Measurements from ENCODE around the gene ADAM22.
"Not testable (repeated sequence)": the region's sequence is repeated elsewhere in the genome, so short reads cannot be mapped to it uniquely, and the experiment has no call there.

Gene ADAM22

GRCh38 chr7:88153378-88153777, 219.3 kb downstream of the ADAM22 start:
- no peak for DNase-seq (ENCODE audit: low read depth, low spot score)
- Histone ChIP-seq H3K36me3 (ENCODE audit: control insufficient read depth, insufficient read depth, low read length) (no peaks in the 10 kb centered on the region), H3K4me1 (ENCODE audit: control insufficient read depth, insufficient read depth, low read length) (no peaks in the 10 kb centered on the region; the same call in 1 of the 2 replicates), H3K9me3 (ENCODE audit: control insufficient read depth, insufficient read depth, low read length) (no peaks in the 10 kb centered on the region), H3K4me3 (ENCODE audit: low read length) (no peak overlapping the region), H3K27me3 (ENCODE audit: control insufficient read depth, insufficient read depth, low read length) (no peaks in the 10 kb centered on the region), H3K27ac (ENCODE audit: low read length) (no peak overlapping the region)

- no peak overlapping the region for H3K4me3 ChIP-seq (ENCODE audit: low read length)
- DNase-seq (ENCODE audit: low read depth, low spot score) = no peak
- no peak overlapping the region for H3K27ac ChIP-seq (ENCODE audit: low read length)
- no peaks in the 10 kb centered on the region; the same call in 1 of the 2 replicates for H3K4me1 ChIP-seq (ENCODE audit: control insufficient read depth, insufficient read depth, low read length)
- H3K36me3 ChIP-seq (ENCODE audit: control insufficient read depth, insufficient read depth, low read length) = no peaks in the 10 kb centered on the region
- WGBS (ENCODE audit: insufficient coverage, insufficient read length) = 100% methylated on average over 2 of the region's 4 CpGs
- no peaks in the 10 kb centered on the region for H3K27me3 ChIP-seq (ENCODE audit: control insufficient read depth, insufficient read depth, low read length)
- no peaks in the 10 kb centered on the region for H3K9me3 ChIP-seq (ENCODE audit: control insufficient read depth, insufficient read depth, low read length)
Observed at GRCh38 chr7:88155756-88156155, 221.7 kb downstream of the ADAM22 start.

GRCh38 chr7:88156356-88156755, 222.3 kb downstream of the ADAM22 start:
- DNase-seq (ENCODE audit: low read depth, low spot score) = no peak
- Histone ChIP-seq H3K9me3 (ENCODE audit: control insufficient read depth, insufficient read depth, low read length) (no peaks in the 10 kb centered on the region), H3K4me1 (ENCODE audit: control insufficient read depth, insufficient read depth, low read length) (no peaks in the 10 kb centered on the region; the same call in 1 of the 2 replicates), H3K36me3 (ENCODE audit: control insufficient read depth, insufficient read depth, low read length) (no peaks in the 10 kb centered on the region), H3K27me3 (ENCODE audit: control insufficient read depth, insufficient read depth, low read length) (no peaks in the 10 kb centered on the region), H3K4me3 (ENCODE audit: low read length) (no peak overlapping the region), H3K27ac (ENCODE audit: low read length) (no peak overlapping the region)
- WGBS (ENCODE audit: insufficient coverage, insufficient read length) = no CpG with 5 or more reads among the region's 1 CpG

GRCh38 chr7:88159741-88160140, 225.7 kb downstream of the ADAM22 start:
- not testable (repeated sequence) for H3K4me1 ChIP-seq (ENCODE audit: control insufficient read depth, insufficient read depth, low read length); H3K4me3 ChIP-seq (ENCODE audit: low read length); H3K27me3 ChIP-seq (ENCODE audit: control insufficient read depth, insufficient read depth, low read length); H3K36me3 ChIP-seq (ENCODE audit: control insufficient read depth, insufficient read depth, low read length); DNase-seq (ENCODE audit: low read depth, low spot score); H3K9me3 ChIP-seq (ENCODE audit: control insufficient read depth, insufficient read depth, low read length); H3K27ac ChIP-seq (ENCODE audit: low read length)
- no CpG with 5 or more reads among the region's 2 CpGs for WGBS (ENCODE audit: insufficient coverage, insufficient read length)

GRCh38 chr7:88165697-88166096, 231.6 kb downstream of the ADAM22 start:
- Histone ChIP-seq H3K36me3 (ENCODE audit: control insufficient read depth, insufficient read depth, low read length) (no peaks in the 10 kb centered on the region), H3K9me3 (ENCODE audit: control insufficient read depth, insufficient read depth, low read length) (no peaks in the 10 kb centered on the region), H3K27ac (ENCODE audit: low read length) (no peak overlapping the region), H3K4me3 (ENCODE audit: low read length) (no peak overlapping the region), H3K27me3 (ENCODE audit: control insufficient read depth, insufficient read depth, low read length) (no peaks in the 10 kb centered on the region), H3K4me1 (ENCODE audit: control insufficient read depth, insufficient read depth, low read length) (no peaks in the 10 kb centered on the region)
- no peak for DNase-seq (ENCODE audit: low read depth, low spot score)

- H3K4me3 ChIP-seq (ENCODE audit: low read length) = no peak overlapping the region
- H3K9me3 ChIP-seq (ENCODE audit: control insufficient read depth, insufficient read depth, low read length) = no peaks in the 10 kb centered on the region
- WGBS (ENCODE audit: insufficient coverage, insufficient read length) = no CpG with 5 or more reads among the region's 2 CpGs
- DNase-seq (ENCODE audit: low read depth, low spot score) = no peak
- H3K36me3 ChIP-seq (ENCODE audit: control insufficient read depth, insufficient read depth, low read length) = no peaks in the 10 kb centered on the region
- no peaks in the 10 kb centered on the region for H3K27me3 ChIP-seq (ENCODE audit: control insufficient read depth, insufficient read depth, low read length)
- no peaks in the 10 kb centered on the region for H3K4me1 ChIP-seq (ENCODE audit: control insufficient read depth, insufficient read depth, low read length)
- no peak overlapping the region for H3K27ac ChIP-seq (ENCODE audit: low read length)
Observed at GRCh38 chr7:88167223-88167622, 233.2 kb downstream of the ADAM22 start.

GRCh38 chr7:88167721-88168120, 233.7 kb downstream of the ADAM22 start:
- no peak for DNase-seq (ENCODE audit: low read depth, low spot score)
- Histone ChIP-seq H3K9me3 (ENCODE audit: control insufficient read depth, insufficient read depth, low read length) (no peaks in the 10 kb centered on the region), H3K36me3 (ENCODE audit: control insufficient read depth, insufficient read depth, low read length) (no peaks in the 10 kb centered on the region), H3K27ac (ENCODE audit: low read length) (no peak overlapping the region), H3K4me3 (ENCODE audit: low read length) (no peak overlapping the region), H3K4me1 (ENCODE audit: control insufficient read depth, insufficient read depth, low read length) (no peaks in the 10 kb centered on the region), H3K27me3 (ENCODE audit: control insufficient read depth, insufficient read depth, low read length) (no peaks in the 10 kb centered on the region)
- no CpG with 5 or more reads among the region's 2 CpGs for WGBS (ENCODE audit: insufficient coverage, insufficient read length)

- DNase-seq (ENCODE audit: low read depth, low spot score) = no peak
- no peaks in the 10 kb centered on the region for H3K36me3 ChIP-seq (ENCODE audit: control insufficient read depth, insufficient read depth, low read length)
- no peaks in the 10 kb centered on the region for H3K27me3 ChIP-seq (ENCODE audit: control insufficient read depth, insufficient read depth, low read length)
- no peaks in the 10 kb centered on the region for H3K4me1 ChIP-seq (ENCODE audit: control insufficient read depth, insufficient read depth, low read length)
- H3K27ac ChIP-seq (ENCODE audit: low read length) = no peak overlapping the region
- WGBS (ENCODE audit: insufficient coverage, insufficient read length) = no CpG with 5 or more reads among the region's 1 CpG
- no peak overlapping the region for H3K4me3 ChIP-seq (ENCODE audit: low read length)
- no peaks in the 10 kb centered on the region for H3K9me3 ChIP-seq (ENCODE audit: control insufficient read depth, insufficient read depth, low read length)
Observed at GRCh38 chr7:88169717-88170320, 235.8 kb downstream of the ADAM22 start.

GRCh38 chr7:88172842-88173241, 238.8 kb downstream of the ADAM22 start:
- no peak overlapping the region for H3K4me3 ChIP-seq (ENCODE audit: low read length)
- H3K36me3 ChIP-seq (ENCODE audit: control insufficient read depth, insufficient read depth, low read length) = no peaks in the 10 kb centered on the region
- 100% methylated on average over 1 of the region's 4 CpGs for WGBS (ENCODE audit: insufficient coverage, insufficient read length)
- H3K4me1 ChIP-seq (ENCODE audit: control insufficient read depth, insufficient read depth, low read length) = no peaks in the 10 kb centered on the region
- DNase-seq (ENCODE audit: low read depth, low spot score) = no peak
- no peaks in the 10 kb centered on the region for H3K27me3 ChIP-seq (ENCODE audit: control insufficient read depth, insufficient read depth, low read length)
- no peak overlapping the region for H3K27ac ChIP-seq (ENCODE audit: low read length)
- no peaks in the 10 kb centered on the region for H3K9me3 ChIP-seq (ENCODE audit: control insufficient read depth, insufficient read depth, low read length)

GRCh38 chr7:88176190-88176589, 242.1 kb downstream of the ADAM22 start:
- Histone ChIP-seq H3K9me3 (ENCODE audit: control insufficient read depth, insufficient read depth, low read length) (no peaks in the 10 kb centered on the region), H3K36me3 (ENCODE audit: control insufficient read depth, insufficient read depth, low read length) (no peaks in the 10 kb centered on the region), H3K27me3 (ENCODE audit: control insufficient read depth, insufficient read depth, low read length) (no peaks in the 10 kb centered on the region), H3K4me3 (ENCODE audit: low read length) (no peak overlapping the region), H3K27ac (ENCODE audit: low read length) (no peak overlapping the region), H3K4me1 (ENCODE audit: control insufficient read depth, insufficient read depth, low read length) (no peaks in the 10 kb centered on the region)
- WGBS (ENCODE audit: insufficient coverage, insufficient read length) = no CpG with 5 or more reads among the region's 5 CpGs
- no peak for DNase-seq (ENCODE audit: low read depth, low spot score)

GRCh38 chr7:88183051-88183450, 249.0 kb downstream of the ADAM22 start:
- 0 out of 2 replicates have a peak, but pooled peaks cover 1% of the 10 kb centered on the region for H3K4me1 ChIP-seq (ENCODE audit: control insufficient read depth, insufficient read depth, low read length)
- no peaks in the 10 kb centered on the region for H3K27me3 ChIP-seq (ENCODE audit: control insufficient read depth, insufficient read depth, low read length)
- WGBS (ENCODE audit: insufficient coverage, insufficient read length) = no CpG with 5 or more reads among the region's 1 CpG
- no peak overlapping the region for H3K27ac ChIP-seq (ENCODE audit: low read length)
- H3K4me3 ChIP-seq (ENCODE audit: low read length) = no peak overlapping the region
- H3K36me3 ChIP-seq (ENCODE audit: control insufficient read depth, insufficient read depth, low read length) = no peaks in the 10 kb centered on the region
- no peaks in the 10 kb centered on the region for H3K9me3 ChIP-seq (ENCODE audit: control insufficient read depth, insufficient read depth, low read length)
- DNase-seq (ENCODE audit: low read depth, low spot score) = no peak
